Germinal center (tissue), 1 donor: ENCODE data around the gene MAGEA11.
"Not testable (repeated sequence)": the region's sequence is repeated elsewhere in the genome, so short reads cannot be mapped to it uniquely, and the experiment has no call there.

Source experiments
- DNase-seq: peaks from one replicate; pipeline ENCODE4 v3.0.0; 2012; ENCODE audit warnings: mixed read lengths, low spot score

Gene MAGEA11

GRCh38 chrX:149718757-149719156 is 6.9 kb downstream of the MAGEA11 start:
- DNase-seq, result no peak

- no peak for DNase-seq
Observed at GRCh38 chrX:149720021-149720689, 8.3 kb downstream of the MAGEA11 start.

- DNase-seq, result not testable (repeated sequence)
Observed at GRCh38 chrX:149721241-149721640, 9.4 kb downstream of the MAGEA11 start.

GRCh38 chrX:149721778-149722177 is 9.9 kb downstream of the MAGEA11 start:
- DNase-seq, result no peak

GRCh38 chrX:149723583-149724118 is 11.8 kb downstream of the MAGEA11 start:
- not testable (repeated sequence) for DNase-seq

GRCh38 chrX:149727308-149727707 is 15.4 kb downstream of the MAGEA11 start:
- DNase-seq, result not testable (repeated sequence)

- DNase-seq, result not testable (repeated sequence)
Observed at GRCh38 chrX:149742269-149742668, 30.4 kb downstream of the MAGEA11 start.

- DNase-seq, result not testable (repeated sequence)
Observed at GRCh38 chrX:149746390-149747007, 34.6 kb downstream of the MAGEA11 start.

- no peak for DNase-seq
Observed at GRCh38 chrX:149757206-149758067, 45.6 kb downstream of the MAGEA11 start.

- no peak for DNase-seq
Observed at GRCh38 chrX:149758068-149758714, 46.3 kb downstream of the MAGEA11 start.

- DNase-seq, result not testable (repeated sequence)
Observed at GRCh38 chrX:149758715-149759078, 46.8 kb downstream of the MAGEA11 start.

- DNase-seq, result no peak
Observed at GRCh38 chrX:149759824-149760223, 48.0 kb downstream of the MAGEA11 start.

GRCh38 chrX:149760965-149761364 is 49.1 kb downstream of the MAGEA11 start:
- no peak for DNase-seq

GRCh38 chrX:149761858-149762674 is 50.2 kb downstream of the MAGEA11 start:
- not testable (repeated sequence) for DNase-seq

GRCh38 chrX:149762696-149763614 is 51.1 kb downstream of the MAGEA11 start:
- no peak for DNase-seq
